Prostate gland (tissue), 2 donors: ENCODE results near the gene BAIAP3. TPM values are rescaled to one million over a fixed set of nuclear protein-coding genes. Genes with fewer than 3 reads are reported as not detected.

Experiments used
- DNase-seq: peaks from one replicate; pipeline ENCODE4 v3.0.0-alpha.2; 2019; ENCODE audit warnings: low spot score
- H3K27ac ChIP-seq, 2 donors: fragments of 200-600 bp; sonication (generic); 2 replicates each; pipeline ENCODE4 v1.5.1; 2017 to 2019
- H3K27me3 ChIP-seq: fragments of 200-600 bp; sonication (generic); replicated peaks from 2 replicates; pipeline ENCODE4 v1.5.1; 2019; ENCODE audit not compliant: insufficient read depth
- H3K36me3 ChIP-seq, 2 donors: fragments of 200-600 bp; sonication (generic); 1 replicate in 1 of 2; 2 replicates in 1 of 2; pipeline versions ENCODE4 v1.5.1 to v1.8.1; 2017 to 2019
- H3K4me1 ChIP-seq: fragments of 200-600 bp; sonication (generic); replicated peaks from 2 replicates; pipeline ENCODE4 v1.5.1; 2019
- H3K4me3 ChIP-seq, 2 donors: fragments of 200-600 bp; sonication (generic); 2 replicates each; pipeline ENCODE4 v1.5.1; 2017 to 2019
- H3K9me3 ChIP-seq: fragments of 200-600 bp; sonication (generic); 2 replicates; pipeline ENCODE4 v1.5.1; 2017
- CTCF ChIP-seq, 4 experiments: fragments of 200-600 bp in 2 of 4; fragments of 450-650 bp in 2 of 4; sonication (generic) in 2 of 4; IDR thresholded peaks; 1 replicate in 3 of 4; 2 replicates in 1 of 4; pipeline ENCODE4 v1.5.1; 2016 to 2019; ENCODE audit warnings: antibody characterized with exemption in 4 of 4, mild to moderate bottlenecking in 2 of 4, moderate library complexity in 2 of 4
- POLR2A ChIP-seq: fragments of 450-650 bp; IDR thresholded peaks from one replicate; pipeline ENCODE4 v1.6.1; 2016; ENCODE audit warnings: antibody characterized with exemption, mild to moderate bottlenecking
- POLR2AphosphoS5 ChIP-seq: sonication (generic); formaldehyde crosslinking; IDR thresholded peaks from one replicate; pipeline ENCODE4 v1.6.1; 2017; ENCODE audit warnings: antibody characterized with exemption
- WGBS: methylation state at CpG from one replicate; pipeline ENCODE4 v1.1.5; 2018; 5-methylcytosine and 5-hydroxymethylcytosine counted together
- intact Hi-C: fragments of 100-400 bp; cut with DNase I; formaldehyde crosslinking; loops from one replicate; pipeline ENCODE4 v1.14.2; 2022
- total RNA-seq, 2 donors: library from RNA; depleted of rRNA; stranded (reverse); fragments of >200 nt; gene quantifications; one replicate each; pipeline ENCODE4 v1.1.0, GENCODE V29; 2016

The BAIAP3 gene
- total RNA-seq, 2 donors from 2014 or later: 12.1 to 41.6 TPM

- H3K4me1 ChIP-seq: peaks cover 19% of the 10 kb centered on the region
- TF ChIP-seq POLR2AphosphoS5 (no peak), POLR2A (no peak), CTCF (IDR thresholded peaks at IDR 0.05) (no peak)
Measured at GRCh38 chr16:1312467-1312816, 21.0 kb upstream of the BAIAP3 start.

GRCh38 chr16:1312903-1313302 is 20.5 kb upstream of the BAIAP3 start:
- DNase-seq: no peak
- Histone ChIP-seq H3K9me3 (no peaks in the 10 kb centered on the region), H3K36me3 (peaks cover 20 to 21% of the 10 kb centered on the region in 2 donors), H3K4me3 (no peak overlapping the region), H3K27ac (no peak overlapping the region), H3K27me3 (no peaks in the 10 kb centered on the region), H3K4me1 (peaks cover 19% of the 10 kb centered on the region)
- 81% methylated on average over 15 of the region's 15 CpGs for WGBS
- no peak for TF ChIP-seq POLR2A
- TF ChIP-seq CTCF (IDR thresholded peaks at IDR 0.05): no peak
- no peak for TF ChIP-seq POLR2AphosphoS5
- intact Hi-C loops: no loop called here

More at GRCh38 chr16:1312467-1312816, 21.0 kb upstream of the BAIAP3 start:
- Histone ChIP-seq H3K9me3 (no peaks in the 10 kb centered on the region), H3K36me3 (peaks cover 15 to 21% of the 10 kb centered on the region in 2 donors), H3K27me3 (no peaks in the 10 kb centered on the region), H3K27ac (no peak overlapping the region), H3K4me3 (no peak overlapping the region)
- DNase-seq: no peak
- intact Hi-C loops: no loop called here
- 58% methylated on average over 13 of the region's 16 CpGs for WGBS

GRCh38 chr16:1313721-1314369 is 19.6 kb upstream of the BAIAP3 start:
- Histone ChIP-seq H3K36me3 (peaks cover 27 to 28% of the 10 kb centered on the region in 2 donors), H3K4me3 (no peak overlapping the region), H3K27me3 (no peaks in the 10 kb centered on the region), H3K9me3 (no peaks in the 10 kb centered on the region), H3K27ac (no peak overlapping the region), H3K4me1 (peaks cover 19% of the 10 kb centered on the region)
- TF ChIP-seq POLR2A (no peak), POLR2AphosphoS5 (no peak), CTCF (IDR thresholded peaks at IDR 0.05) (no peak)
- intact Hi-C loops: no loop called here
- WGBS: 81% methylated on average over 36 of the region's 38 CpGs
- DNase-seq: no peak

- intact Hi-C loops: no loop called here
- peaks cover 19% of the 10 kb centered on the region for H3K4me1 ChIP-seq
- no peak overlapping the region for H3K4me3 ChIP-seq
- no peak overlapping the region for H3K27ac ChIP-seq
- peaks cover 32% of the 10 kb centered on the region in 2 donors for H3K36me3 ChIP-seq
- H3K27me3 ChIP-seq: no peaks in the 10 kb centered on the region
- H3K9me3 ChIP-seq: no peaks in the 10 kb centered on the region
- no peak for DNase-seq
- 84% methylated on average over 25 of the region's 28 CpGs for WGBS
- TF ChIP-seq POLR2AphosphoS5: no peak
- TF ChIP-seq POLR2A: no peak
- TF ChIP-seq CTCF (IDR thresholded peaks at IDR 0.05): no peak
Measured at GRCh38 chr16:1314399-1315068, 18.9 kb upstream of the BAIAP3 start.
